Fibroblast of mammary gland (primary cell): ENCODE results near the gene CMIP.

ENCODE experiments used
- DNase-seq: peaks from one replicate; pipeline ENCODE4 v3.0.0-alpha.2; 2010; ENCODE audit warnings: low read depth
- H3K4me3 ChIP-seq: 2 replicates; pipeline ENCODE4 v1.5.1; 2011; ENCODE audit warnings: low read depth, mild to moderate bottlenecking, low read length, moderate library complexity; ENCODE audit not compliant: control insufficient read depth
- CTCF ChIP-seq: conservative IDR thresholded peaks from 2 replicates; pipeline ENCODE4 v1.5.1; 2011; ENCODE audit warnings: low read depth, low read length, inconsistent platforms; ENCODE audit not compliant: control insufficient read depth, insufficient read depth

The CMIP gene

GRCh38 chr16:81642943-81643342 is 198.3 kb downstream of the CMIP start:
- no peak for DNase-seq
- H3K4me3 ChIP-seq, result no peak overlapping the region
- TF ChIP-seq CTCF, result no peak

- no peak overlapping the region for H3K4me3 ChIP-seq
- DNase-seq, result peak; percentile 74
- no peak for TF ChIP-seq CTCF
Measured at GRCh38 chr16:81645266-81645694, 200.7 kb downstream of the CMIP start.

GRCh38 chr16:81645925-81646324 is 201.3 kb downstream of the CMIP start:
- H3K4me3 ChIP-seq, result no peak overlapping the region
- no peak for TF ChIP-seq CTCF
- no peak for DNase-seq

GRCh38 chr16:81646561-81646960 is 202.0 kb downstream of the CMIP start:
- H3K4me3 ChIP-seq, result no peak overlapping the region
- DNase-seq, result peak; percentile 37

GRCh38 chr16:81647527-81647926 is 202.9 kb downstream of the CMIP start:
- H3K4me3 ChIP-seq, result no peak overlapping the region
- no peak for TF ChIP-seq CTCF
- DNase-seq, result peak; percentile 83

More at GRCh38 chr16:81646561-81646960, 202.0 kb downstream of the CMIP start:
- no peak for TF ChIP-seq CTCF

GRCh38 chr16:81649561-81650184 is 205.1 kb downstream of the CMIP start:
- TF ChIP-seq CTCF, result no peak
- DNase-seq, result no peak

GRCh38 chr16:81650281-81650680 is 205.7 kb downstream of the CMIP start:
- no peak for DNase-seq
- no peak overlapping the region for H3K4me3 ChIP-seq
- no peak for TF ChIP-seq CTCF

More at GRCh38 chr16:81649561-81650184, 205.1 kb downstream of the CMIP start:
- H3K4me3 ChIP-seq, result no peak overlapping the region
